Activated CD4-positive, alpha-beta memory T cell treated with anti-CD3 and anti-CD28 coated beads for 36 hours (primary cell): ENCODE measurements around the gene TEX53. TPM values are rescaled to one million over a fixed set of nuclear protein-coding genes. Genes with fewer than 3 reads are reported as not detected.

Experiments
- total RNA-seq, 2 experiments: library from RNA; stranded (reverse); gene quantifications; one replicate each; pipeline ENCODE4 v1.2.3, GENCODE V29; 2021

The TEX53 gene
- total RNA-seq, 2 experiments from 2014 or later = not detected

Other genes with a start within 250 kb of the TEX53 start
- gene WHRN, start 152.3 kb downstream of the TEX53 start, total RNA-seq = 1 to 10 TPM; 2.8 to 4.4 TPM
- 10 to 100 TPM; 32.1 to 38.9 TPM for gene ATP6V1G1, start 70.0 kb downstream of the TEX53 start, total RNA-seq
- 10 to 100 TPM; 17.7 TPM for gene TMEM268, start 46.5 kb downstream of the TEX53 start, total RNA-seq
- 1 to 10 TPM in 1 of 2 experiments, under 1 TPM in 1; 0.57 to 1.2 TPM for gene TEX48, start 24.4 kb upstream of the TEX53 start, total RNA-seq
- gene TNFSF15, start 148.2 kb upstream of the TEX53 start, total RNA-seq = under 1 TPM; 0.12 to 0.14 TPM